Mucosa of descending colon (tissue), 3 donors: ENCODE results near the gene TIPARP. TPM values are rescaled to one million over a fixed set of nuclear protein-coding genes. Genes with fewer than 3 reads are reported as not detected.

Experiments
- ATAC-seq: fragments of 200-7000 bp; cut with Tn5 transposase; one replicate; pipeline ENCODE4 v1.9.1; 2020; ENCODE audit warnings: mild to moderate bottlenecking, moderate library complexity
- DNase-seq, 3 donors: peaks; one replicate each; pipeline ENCODE4 v3.0.0-alpha.2; 2020
- H3K36me3 ChIP-seq: fragments of 200-600 bp; one replicate; pipeline ENCODE4 v1.8.0; 2021; ENCODE audit warnings: low read depth, mild to moderate bottlenecking
- H3K4me1 ChIP-seq: fragments of 200-600 bp; one replicate; pipeline ENCODE4 v1.8.0; 2021; ENCODE audit warnings: low read depth, mild to moderate bottlenecking
- H3K4me3 ChIP-seq: fragments of 200-600 bp; one replicate; pipeline ENCODE4 v1.8.0; 2021; ENCODE audit warnings: mild to moderate bottlenecking
- H3K9me3 ChIP-seq: fragments of 200-600 bp; one replicate; pipeline ENCODE4 v1.8.0; 2021; ENCODE audit warnings: mild to moderate bottlenecking
- CTCF ChIP-seq: fragments of 200-600 bp; IDR thresholded peaks from one replicate; pipeline ENCODE4 v1.8.0; 2022; ENCODE audit warnings: antibody characterized with exemption, mild to moderate bottlenecking
- intact Hi-C, 2 donors: fragments of 100-400 bp; cut with DNase I in 1 of 2; cut with micrococcal nuclease in 1 of 2; formaldehyde crosslinking; loops; one replicate each; pipeline versions ENCODE4 v1.11.0 to v1.11.1; 2022; cut with DNase I, micrococcal nuclease
- total RNA-seq, 3 donors: library from RNA; stranded (reverse); fragmentation: NEBNext Ultra II Directional in 2 of 3; extraction: Animal tissue kit (Norgen Biotek cat#: 25700) in 2 of 3; gene quantifications; one replicate each; pipeline versions ENCODE4 v1.2.1 to v1.2.4, GENCODE V29; 2021 to 2023
- donor health status: DM: no; HTN: no; CAD: no; lungs with moderate emphysema.
- donor health status: DM: no; HTN: no; CAD: no.
- donor health status: DM: no; HTN: yes; CAD: no.

Gene TIPARP
- total RNA-seq, 3 donors from 2014 or later: 26.4 to 28.6 (median 26.7) TPM

DNA sequence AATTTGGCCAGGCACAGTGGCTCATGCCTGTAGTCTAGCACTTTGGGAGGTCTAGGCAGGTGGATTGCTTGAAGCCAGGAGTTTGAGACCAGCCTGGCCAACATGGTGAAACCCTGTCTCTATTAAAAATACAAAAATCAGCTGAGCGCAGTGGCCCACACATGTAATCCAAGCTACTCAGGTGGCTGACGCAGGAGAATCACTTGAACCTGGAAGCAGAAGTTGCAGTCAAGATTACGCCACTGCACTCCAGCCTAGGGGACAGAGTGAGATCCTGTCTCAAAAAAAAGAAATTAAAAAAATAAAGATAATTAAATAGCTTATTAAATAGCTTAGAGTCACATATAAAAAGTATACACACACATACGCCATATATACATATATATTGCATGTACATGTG, 3.7 kb upstream of the TIPARP start:
- no peak for TF ChIP-seq CTCF
- no peak for ATAC-seq
- peaks cover 15% of the 10 kb centered on the region for H3K4me1 ChIP-seq
- DNase-seq: no peak
- H3K9me3 ChIP-seq: no peaks in the 10 kb centered on the region
- no peak overlapping the region for H3K4me3 ChIP-seq
- intact Hi-C loops: loop anchor here (5.0 to 10.0 kb wide), 3 partner anchors 116 to 464 kb away; partner anchors contain the start of gene SSR3 (in 1 of the 2)
- H3K36me3 ChIP-seq: peaks cover 4% of the 10 kb centered on the region

- DNase-seq (no peak), ATAC-seq (no peak)
- Histone ChIP-seq H3K9me3 (no peaks in the 10 kb centered on the region), H3K4me1 (peaks cover 22% of the 10 kb centered on the region), H3K36me3 (peaks cover 4% of the 10 kb centered on the region), H3K4me3 (peak overlapping the region; percentile 86)
- no peak for TF ChIP-seq CTCF
- intact Hi-C loops: loop anchor here (5.0 to 10.0 kb wide), 3 partner anchors 119 to 461 kb away; partner anchors contain the start of gene SSR3 (in 1 of the 2)
Measured at GRCh38 chr3:156673732-156674045, 701 bp upstream of the TIPARP start.

DNA sequence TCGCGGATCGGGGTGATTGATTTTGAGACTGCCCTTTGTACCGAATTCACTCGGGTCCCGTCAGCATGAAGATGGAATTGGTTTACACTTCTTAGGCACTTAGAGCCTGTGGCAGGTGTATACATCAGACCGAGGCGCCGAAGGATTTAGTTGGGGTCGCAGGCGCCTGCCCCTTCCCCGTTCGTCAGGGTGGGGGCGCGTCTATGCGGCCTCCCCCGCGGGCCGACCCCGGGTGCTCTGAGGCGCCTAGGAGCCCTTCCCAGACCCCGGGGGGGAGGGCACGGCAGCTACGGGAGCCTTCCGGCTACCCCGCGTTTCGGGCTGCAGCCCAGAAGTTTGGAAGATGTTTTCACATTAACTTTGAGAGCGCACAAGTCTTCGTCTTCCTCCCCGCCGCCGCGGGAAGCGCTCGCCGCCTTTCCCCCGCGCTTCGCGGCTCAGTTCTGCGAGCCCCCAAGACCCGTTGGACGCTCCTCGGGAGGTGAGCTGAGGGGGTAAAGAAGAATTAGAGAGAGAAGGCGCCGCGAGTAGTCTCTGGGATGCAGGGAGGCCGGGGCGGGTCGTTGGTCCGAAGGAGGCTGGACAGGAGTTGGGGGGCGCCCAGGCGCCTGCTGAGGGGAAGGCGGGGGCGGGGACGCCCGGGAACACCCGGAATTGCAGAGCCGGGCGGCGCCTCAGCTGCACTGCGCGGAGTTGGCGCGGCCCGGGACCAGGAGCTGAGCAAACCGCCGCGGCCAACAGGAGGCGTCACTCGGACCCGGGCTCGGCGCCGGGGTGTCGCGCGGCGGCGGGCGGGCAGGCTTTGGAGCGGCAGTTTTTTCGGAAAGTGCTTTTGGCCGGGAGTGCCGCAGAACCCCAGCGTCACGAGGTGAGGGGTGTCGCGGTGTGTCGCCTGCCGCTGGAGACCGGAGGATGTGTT, 780 bp downstream of the TIPARP start:
- Histone ChIP-seq H3K9me3 (no peaks in the 10 kb centered on the region), H3K4me1 (peaks cover 26% of the 10 kb centered on the region), H3K36me3 (peaks cover 4% of the 10 kb centered on the region), H3K4me3 (peak overlapping the region; percentile 86)
- DNase-seq (peak; percentile 74 to 86 (median 80)), ATAC-seq (peak; percentile 39)
- intact Hi-C loops: loop anchor here (5.0 to 10.0 kb wide), 3 partner anchors 120 to 460 kb away; partner anchors contain the start of gene SSR3 (in 1 of the 2)
- peak; percentile 38 for TF ChIP-seq CTCF

DNA sequence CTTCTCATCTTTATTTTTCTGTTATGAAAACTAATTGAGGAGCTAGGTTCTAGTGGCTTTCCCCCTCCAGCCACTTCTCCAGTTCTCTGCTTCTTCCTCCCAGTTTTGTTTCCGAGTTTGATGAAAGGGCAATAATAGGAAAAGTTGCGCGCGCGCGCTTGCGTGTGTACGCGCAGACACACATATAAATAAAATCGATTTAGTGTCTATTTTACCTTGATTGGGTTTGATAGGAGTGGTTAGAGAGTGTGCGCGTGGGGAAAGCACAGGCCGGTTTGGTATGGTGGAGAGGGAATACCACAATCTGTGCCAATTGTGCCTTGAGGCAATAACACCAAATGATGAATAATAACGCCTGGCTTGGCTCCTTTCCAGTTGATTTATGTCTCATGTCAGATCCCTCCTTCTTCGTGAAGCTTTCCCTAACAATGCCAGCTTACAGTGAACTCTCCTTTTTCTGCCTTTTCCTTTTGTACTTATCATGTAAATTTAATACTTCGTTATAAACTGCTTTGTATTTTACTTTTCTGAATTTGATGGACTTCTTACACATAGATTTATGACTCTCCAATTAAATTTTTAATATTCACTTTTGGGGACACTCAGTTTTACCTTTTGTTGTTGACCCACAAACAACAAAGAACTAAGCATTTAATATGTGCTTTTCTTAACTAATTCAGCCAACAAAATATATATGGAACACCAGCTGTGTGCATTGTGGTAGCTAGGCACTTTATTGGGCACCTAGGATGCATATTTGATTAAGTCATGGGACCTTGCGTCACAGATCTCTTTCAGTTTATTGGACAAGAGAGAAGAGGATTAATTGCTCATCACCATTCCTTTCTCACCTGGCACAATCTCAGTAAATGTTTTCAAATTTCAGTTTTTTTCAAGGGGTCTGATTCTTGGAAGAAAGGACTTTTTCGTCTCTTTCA, 1.7 kb downstream of the TIPARP start:
- intact Hi-C loops: loop anchor here (5.0 to 10.0 kb wide), 3 partner anchors 121 to 459 kb away; partner anchors contain the start of gene SSR3 (in 1 of the 2)
- Histone ChIP-seq H3K4me3 (peak overlapping the region; percentile 86), H3K4me1 (peaks cover 36% of the 10 kb centered on the region), H3K9me3 (no peaks in the 10 kb centered on the region), H3K36me3 (peaks cover 4% of the 10 kb centered on the region)
- ATAC-seq (no peak), DNase-seq (peak; percentile 61 to 66 (median 61))
- no peak for TF ChIP-seq CTCF

DNA sequence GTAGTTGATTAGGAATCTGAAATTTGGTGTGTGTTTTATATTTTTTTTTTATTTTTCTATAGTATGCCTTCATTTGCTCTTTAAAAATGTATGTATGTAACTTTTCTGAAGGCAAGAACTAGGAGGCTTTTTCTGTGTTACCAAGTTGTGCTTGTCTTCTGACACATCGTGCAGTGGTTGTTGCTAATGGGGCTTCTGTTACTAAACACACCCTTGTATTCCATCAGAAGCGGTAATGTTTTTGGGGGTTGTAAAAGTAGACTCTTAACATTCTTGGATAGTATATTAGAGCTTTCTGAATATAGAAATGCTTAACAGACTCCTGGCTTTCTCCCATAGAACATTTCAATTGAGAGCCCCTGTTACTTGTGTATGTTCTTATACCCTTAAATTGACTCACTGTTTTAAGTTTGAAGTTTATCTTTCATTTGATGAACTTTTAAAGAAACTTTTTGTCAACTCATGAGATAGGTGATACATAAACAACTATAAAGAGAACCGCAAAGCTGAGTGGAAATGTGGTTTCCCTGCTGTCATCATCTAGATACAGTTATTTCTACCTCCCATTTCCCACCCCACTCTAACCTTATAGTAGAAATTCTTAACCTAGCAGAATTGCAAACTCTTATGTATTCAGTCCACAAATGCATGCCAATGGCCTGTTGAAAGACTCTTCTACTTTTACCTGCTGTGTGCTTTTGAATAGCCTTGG, 2.5 kb downstream of the TIPARP start:
- DNase-seq (no peak), ATAC-seq (no peak)
- Histone ChIP-seq H3K4me1 (peaks cover 44% of the 10 kb centered on the region), H3K36me3 (peaks cover 4% of the 10 kb centered on the region), H3K9me3 (no peaks in the 10 kb centered on the region), H3K4me3 (no peak overlapping the region)
- no peak for TF ChIP-seq CTCF
- intact Hi-C loops: loop anchor here (5.0 to 10.0 kb wide), 3 partner anchors 122 to 458 kb away; partner anchors contain the start of gene SSR3 (in 1 of the 2)
